GM19351 (cell line): ENCODE results near the gene LITAF.

Experiments
- ATAC-seq: cut with Tn5 transposase; IDR thresholded peaks from one replicate; pipeline ENCODE4 v1.9.1; 2021; ENCODE audit warnings: mild to moderate bottlenecking, moderate library complexity; ENCODE audit not compliant: unreplicated experiment

Gene LITAF

GRCh38 chr16:11499295-11500089, 87.2 kb downstream of the LITAF start:
- ATAC-seq = no peak

GRCh38 chr16:11498683-11499082, 88.0 kb downstream of the LITAF start:
- ATAC-seq = no peak

DNA sequence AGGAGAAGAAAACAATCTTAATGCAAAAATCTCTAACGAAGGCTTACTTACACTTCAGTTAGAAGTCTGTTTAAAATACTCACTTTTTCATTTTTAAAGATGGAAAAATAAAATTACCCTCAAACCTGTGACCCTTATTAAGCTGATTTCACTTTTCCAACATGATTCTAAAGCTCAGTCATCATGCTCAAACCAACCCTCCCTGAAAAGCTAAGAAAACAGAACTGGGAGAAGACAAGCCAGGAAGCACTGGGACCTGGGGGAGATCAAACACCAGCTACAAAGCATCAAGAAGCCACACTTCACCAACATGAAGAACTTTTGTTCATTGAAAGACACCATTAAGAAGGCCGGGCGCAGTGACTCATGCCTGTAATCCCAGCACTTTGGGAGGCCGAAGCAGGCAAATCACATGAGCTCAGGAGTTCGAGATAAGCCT, 88.8 kb downstream of the LITAF start:
- ATAC-seq = no peak
